Astrocyte of the spinal cord (primary cell): ENCODE data around the gene AGAP1.

Source experiments
- DNase-seq: peaks from one replicate; pipeline ENCODE4 v3.0.0; 2011; ENCODE audit warnings: low read depth, low spot score
- H3K4me3 ChIP-seq: 2 replicates; pipeline ENCODE4 v1.5.1; 2011; ENCODE audit warnings: low read depth, mild to moderate bottlenecking, low read length, moderate library complexity
- CTCF ChIP-seq: IDR thresholded peaks from 2 replicates; pipeline ENCODE4 v1.5.1; 2012; ENCODE audit warnings: low read depth, mild to moderate bottlenecking, low read length, inconsistent platforms
- in situ Hi-C: cut with HindIII; loops from 2 replicates; pipeline ENCODE4 v1.10.0; 2017; ENCODE audit warnings: low sequenced_read_pairs

The AGAP1 gene

GRCh38 chr2:235924675-235925063 lies 430.8 kb downstream of the AGAP1 start:
- in situ Hi-C loops = no loop called here
- no peak overlapping the region for H3K4me3 ChIP-seq
- no peak for DNase-seq
- no peak for TF ChIP-seq CTCF

- no peak for TF ChIP-seq CTCF
- in situ Hi-C loops = no loop called here
- no peak overlapping the region for H3K4me3 ChIP-seq
- no peak for DNase-seq
Measured at GRCh38 chr2:235925250-235925919, 431.5 kb downstream of the AGAP1 start.

- DNase-seq = no peak
- in situ Hi-C loops = no loop called here
- no peak overlapping the region for H3K4me3 ChIP-seq
- TF ChIP-seq CTCF = no peak
Measured at GRCh38 chr2:235926229-235926628, 432.4 kb downstream of the AGAP1 start.

GRCh38 chr2:235928751-235929370 lies 435.0 kb downstream of the AGAP1 start:
- no peak overlapping the region for H3K4me3 ChIP-seq
- in situ Hi-C loops = no loop called here
- DNase-seq = no peak
- TF ChIP-seq CTCF = no peak

- in situ Hi-C loops = no loop called here
- DNase-seq = no peak
- H3K4me3 ChIP-seq = no peak overlapping the region
- TF ChIP-seq CTCF = no peak
Measured at GRCh38 chr2:235930701-235931100, 436.9 kb downstream of the AGAP1 start.

- TF ChIP-seq CTCF = no peak
Measured at GRCh38 chr2:235931676-235932075, 437.8 kb downstream of the AGAP1 start.

More at GRCh38 chr2:235931676-235932075, 437.8 kb downstream of the AGAP1 start:
- in situ Hi-C loops = no loop called here
- H3K4me3 ChIP-seq = no peak overlapping the region
- no peak for DNase-seq
